Right ventricle myocardium superior (tissue), 1 donor: Measurements from ENCODE around the gene SRPX. TPM values are rescaled to one million over a fixed set of nuclear protein-coding genes. Genes with fewer than 3 reads are reported as not detected.

Experiments
- ATAC-seq: fragments of 200-7000 bp; cut with Tn5 transposase; one replicate; pipeline ENCODE4 v1.9.1; 2020; ENCODE audit warnings: mild to moderate bottlenecking; ENCODE audit not compliant: poor library complexity
- DNase-seq: peaks from one replicate; pipeline ENCODE4 v3.0.0-alpha.2; 2020
- intact Hi-C: fragments of 100-400 bp; cut with DNase I; formaldehyde crosslinking; loops from one replicate; pipeline ENCODE4 v1.11.2; 2022
- long read RNA-seq: library from polyadenylated mRNA; unstranded; transcript quantifications from one replicate; pipeline ENCODE4 v2.0.0, GENCODE V29; 2021
- total RNA-seq: library from RNA; stranded (reverse); fragmentation: NEBNext Ultra II Directional; extraction: Animal tissue kit (Norgen Biotek cat#: 25700); gene quantifications from one replicate; pipeline ENCODE4 v1.2.1, GENCODE V29; 2021
- donor health status: DM: no; HTN: yes; CAD: no; lungs with severe emphysema.

Gene SRPX, protein sequence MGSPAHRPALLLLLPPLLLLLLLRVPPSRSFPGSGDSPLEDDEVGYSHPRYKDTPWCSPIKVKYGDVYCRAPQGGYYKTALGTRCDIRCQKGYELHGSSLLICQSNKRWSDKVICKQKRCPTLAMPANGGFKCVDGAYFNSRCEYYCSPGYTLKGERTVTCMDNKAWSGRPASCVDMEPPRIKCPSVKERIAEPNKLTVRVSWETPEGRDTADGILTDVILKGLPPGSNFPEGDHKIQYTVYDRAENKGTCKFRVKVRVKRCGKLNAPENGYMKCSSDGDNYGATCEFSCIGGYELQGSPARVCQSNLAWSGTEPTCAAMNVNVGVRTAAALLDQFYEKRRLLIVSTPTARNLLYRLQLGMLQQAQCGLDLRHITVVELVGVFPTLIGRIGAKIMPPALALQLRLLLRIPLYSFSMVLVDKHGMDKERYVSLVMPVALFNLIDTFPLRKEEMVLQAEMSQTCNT
- total RNA-seq, result 36.1 TPM
- long read RNA-seq, transcript SRPX-206 (9 exons, 1,842 nt), result minor isoform, 20 of 153 reads
- long read RNA-seq, transcript SRPX-201 (10 exons, 1,874 nt), result major isoform, 122 of 153 reads
- long read RNA-seq, partial matches to known transcripts, result 6 of 153 reads
- long read RNA-seq, other reads (novel, unspliced or antisense), result 3 of 153 reads

GRCh38 chrX:38220415-38221390 lies at the start of gene SRPX:
SRPX (minus strand) TSS chrX:38220871; CDS start chrX:38220792, 79 bp downstream.
- ATAC-seq (peak; percentile 87), DNase-seq (peak; percentile 73)
- intact Hi-C loops, result no loop called here

DNA sequence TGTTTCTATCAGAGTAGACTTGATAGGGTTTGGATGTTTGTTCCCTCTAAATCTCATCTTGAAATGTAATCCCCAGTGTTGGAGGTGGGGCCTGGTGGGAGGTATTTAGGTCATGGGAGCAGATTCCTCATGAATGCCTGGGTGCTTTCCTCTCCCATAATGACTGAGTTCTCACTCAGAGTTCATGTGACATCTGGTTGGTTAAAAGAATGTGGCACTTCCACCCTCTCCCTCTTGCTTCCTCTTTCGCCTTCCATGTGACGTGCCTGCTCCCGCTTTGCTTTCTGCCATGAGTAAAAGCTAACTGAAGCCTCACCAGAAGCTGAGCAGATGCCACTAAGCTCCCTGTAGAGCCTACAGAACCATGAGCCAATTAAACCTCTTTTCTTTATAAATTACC lies 47.3 kb upstream of the SRPX start:
- ATAC-seq (no peak), DNase-seq (no peak)
- intact Hi-C loops, result no loop called here

- no peak for DNase-seq
- intact Hi-C loops, result no loop called here
- ATAC-seq, result no peak
Measured at GRCh38 chrX:38262715-38263620, 42.3 kb upstream of the SRPX start.

- intact Hi-C loops, result no loop called here
- DNase-seq (no peak), ATAC-seq (no peak)
Measured at GRCh38 chrX:38260231-38260630, 39.6 kb upstream of the SRPX start.

GRCh38 chrX:38256019-38256418 lies 35.3 kb upstream of the SRPX start:
- intact Hi-C loops, result no loop called here
- no peak for ATAC-seq
- DNase-seq, result no peak

- no peak for ATAC-seq
- DNase-seq, result no peak
- intact Hi-C loops, result no loop called here
Measured at GRCh38 chrX:38249965-38250364, 29.3 kb upstream of the SRPX start.

DNA sequence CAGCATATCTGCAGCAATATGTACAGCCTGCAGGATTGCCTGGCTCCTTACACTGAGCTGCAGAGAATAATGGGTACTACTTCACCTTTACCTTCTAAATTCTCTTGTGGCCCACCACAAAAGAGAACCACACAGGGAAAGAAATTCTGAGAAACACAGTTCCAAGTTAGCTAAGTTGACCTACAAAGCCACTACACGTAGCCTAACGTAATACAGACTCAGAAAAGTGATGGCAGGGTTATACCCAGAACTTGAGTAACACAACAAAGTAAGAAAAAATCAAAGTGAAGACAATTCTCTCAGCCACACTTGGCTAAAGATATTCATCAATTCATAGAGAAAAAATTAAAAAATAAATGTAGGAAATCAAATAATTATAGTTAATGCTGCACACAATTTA lies 26.4 kb upstream of the SRPX start:
- ATAC-seq (no peak), DNase-seq (no peak)
- intact Hi-C loops, result no loop called here

GRCh38 chrX:38240541-38240940 lies 19.9 kb upstream of the SRPX start:
- intact Hi-C loops, result no loop called here
- ATAC-seq (no peak), DNase-seq (no peak)

DNA sequence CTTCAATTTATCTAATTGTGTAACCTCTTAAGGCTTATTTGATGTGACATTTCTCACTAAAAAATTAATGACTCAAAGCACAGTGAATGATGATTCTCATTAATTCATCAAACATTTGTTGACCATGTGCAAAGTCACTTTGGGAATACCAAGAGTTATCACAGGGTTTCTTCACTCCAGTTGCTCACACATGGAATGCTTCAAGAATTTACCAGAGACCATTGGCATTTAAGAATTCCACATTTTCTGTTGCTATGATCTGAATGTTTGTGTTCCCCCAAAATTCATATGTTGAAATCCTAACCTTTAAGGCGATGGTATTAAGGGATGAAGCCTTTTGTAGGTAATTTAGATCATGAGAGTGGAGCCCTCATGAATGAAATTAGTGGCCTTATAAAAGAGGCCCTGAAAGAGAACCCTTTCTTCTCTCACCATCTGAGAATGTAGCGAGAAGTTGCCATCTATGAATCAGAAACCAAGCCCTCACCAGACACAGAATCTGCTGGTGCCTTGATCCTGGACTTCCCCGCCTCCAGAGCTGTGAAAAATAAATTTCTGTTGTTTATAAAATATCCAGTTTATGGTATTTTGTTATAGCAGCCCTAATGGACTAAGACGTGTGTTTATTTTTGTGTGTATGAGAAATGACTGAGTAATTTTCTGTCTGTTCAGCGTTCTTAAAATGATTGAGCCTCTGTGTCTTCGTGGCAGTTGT lies 16.4 kb upstream of the SRPX start:
- intact Hi-C loops, result no loop called here
- DNase-seq, result no peak
- ATAC-seq, result no peak

GRCh38 chrX:38233891-38234667 lies 13.4 kb upstream of the SRPX start:
- peak; percentile 79 for ATAC-seq
- DNase-seq, result no peak
- intact Hi-C loops, result no loop called here

DNA sequence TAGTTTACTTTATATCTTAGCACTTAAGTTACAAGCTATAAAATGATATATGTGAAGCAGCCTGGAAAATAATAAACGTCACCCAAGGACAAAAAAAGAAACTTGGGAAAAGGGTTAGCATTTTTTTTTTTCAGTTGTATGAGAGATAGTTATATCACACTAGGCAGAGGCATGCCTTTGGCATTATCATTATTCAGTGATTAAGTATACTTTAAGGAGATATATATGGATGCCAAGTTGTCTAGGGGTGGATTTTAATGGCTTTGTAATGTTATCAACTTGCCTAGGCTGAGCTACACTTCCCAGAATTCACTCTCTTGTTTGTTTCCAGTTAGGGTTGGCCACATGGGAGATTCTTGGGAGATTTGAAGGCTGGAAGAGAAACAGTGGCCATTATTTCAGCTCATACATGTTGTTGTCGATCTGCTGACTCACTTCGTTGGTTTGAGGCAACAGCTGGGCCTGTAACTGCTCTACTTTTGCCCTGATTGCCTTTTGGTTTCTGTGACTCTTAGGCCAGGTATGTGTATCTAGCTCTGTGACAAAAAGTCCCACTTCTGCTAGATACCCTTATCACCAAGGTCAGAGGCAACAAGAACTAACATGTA lies 11.5 kb upstream of the SRPX start:
- DNase-seq (no peak), ATAC-seq (peak; percentile 43)
- intact Hi-C loops, result no loop called here

GRCh38 chrX:38225093-38225492 lies 4.4 kb upstream of the SRPX start:
- no peak for DNase-seq
- peak; percentile 27 for ATAC-seq
- intact Hi-C loops, result no loop called here

DNA sequence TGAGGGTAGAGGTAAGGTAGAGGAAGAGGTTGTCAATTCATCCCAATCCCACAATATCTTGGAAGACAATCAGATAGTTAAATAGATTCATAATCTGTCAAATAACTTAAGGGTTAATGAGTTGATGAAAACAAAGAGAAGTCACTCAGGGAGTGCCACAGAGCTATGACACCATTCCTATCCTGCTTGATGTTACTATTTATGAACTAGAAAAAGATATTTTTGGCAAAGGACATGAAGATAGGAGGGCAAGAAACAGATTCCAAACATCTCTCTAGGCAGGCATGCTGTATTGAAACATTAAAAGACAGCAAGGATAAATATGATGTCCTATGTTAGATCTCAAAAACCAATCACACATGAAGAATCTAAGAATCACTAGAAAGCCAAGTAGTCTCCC lies 3.5 kb upstream of the SRPX start:
- no peak for DNase-seq
- intact Hi-C loops, result no loop called here
- ATAC-seq, result peak; percentile 47

- intact Hi-C loops, result no loop called here
- DNase-seq (no peak), ATAC-seq (peak; percentile 9)
Measured at GRCh38 chrX:38221391-38221929, 789 bp upstream of the SRPX start.

DNA sequence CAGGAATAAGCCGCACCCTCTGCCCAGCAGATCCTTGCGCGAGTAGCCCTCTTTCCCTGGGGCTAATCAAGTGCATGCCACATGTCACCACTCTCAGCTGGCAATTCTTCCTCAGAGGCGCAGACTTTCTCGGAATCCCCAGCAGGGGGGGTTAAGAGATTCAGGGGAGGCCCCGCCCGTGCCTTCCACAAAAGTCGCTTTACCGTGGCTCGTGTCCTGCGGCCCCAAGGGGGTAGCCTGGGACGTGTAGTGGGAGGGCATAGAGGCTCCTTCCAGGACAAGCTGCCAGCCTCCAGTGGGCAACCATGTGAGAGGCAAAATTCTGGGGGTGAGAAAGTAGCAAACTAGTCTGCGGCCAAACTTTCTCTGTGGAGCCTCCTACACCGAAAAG lies 652 bp downstream of the SRPX start:
- intact Hi-C loops, result no loop called here

GRCh38 chrX:38216642-38217041 lies 4.0 kb downstream of the SRPX start:
- ATAC-seq (no peak), DNase-seq (no peak)
- intact Hi-C loops, result no loop called here

More for the DNA sequence above, 652 bp downstream of the SRPX start:
- DNase-seq, result peak; percentile 61
- ATAC-seq, result peak; percentile 65
